GM08714 (cell line): ENCODE results near the gene GXYLT2.

ENCODE experiments used
- H3K4me3 ChIP-seq: fragments of 200-500 bp; sonication (Bioruptor generic); 2 replicates; pipeline ENCODE4 v1.5.1; 2014; ENCODE audit warnings: mild to moderate bottlenecking, low read length, inconsistent platforms
- ZNF274 ChIP-seq: IDR thresholded peaks from 2 replicates; pipeline ENCODE4 v1.6.1; 2012; ENCODE audit warnings: mild to moderate bottlenecking, low read depth, low read length

Gene GXYLT2

GRCh38 chr3:73024836-73025235 is 137.0 kb downstream of the GXYLT2 start:
- no peak for TF ChIP-seq ZNF274

GRCh38 chr3:73026111-73026759 is 138.4 kb downstream of the GXYLT2 start:
- TF ChIP-seq ZNF274: no peak

More at GRCh38 chr3:73024836-73025235, 137.0 kb downstream of the GXYLT2 start:
- no peak overlapping the region for H3K4me3 ChIP-seq

More at GRCh38 chr3:73026111-73026759, 138.4 kb downstream of the GXYLT2 start:
- H3K4me3 ChIP-seq: no peak overlapping the region
